ENCODE results near the gene IGFN1.

Gene IGFN1

DNA sequence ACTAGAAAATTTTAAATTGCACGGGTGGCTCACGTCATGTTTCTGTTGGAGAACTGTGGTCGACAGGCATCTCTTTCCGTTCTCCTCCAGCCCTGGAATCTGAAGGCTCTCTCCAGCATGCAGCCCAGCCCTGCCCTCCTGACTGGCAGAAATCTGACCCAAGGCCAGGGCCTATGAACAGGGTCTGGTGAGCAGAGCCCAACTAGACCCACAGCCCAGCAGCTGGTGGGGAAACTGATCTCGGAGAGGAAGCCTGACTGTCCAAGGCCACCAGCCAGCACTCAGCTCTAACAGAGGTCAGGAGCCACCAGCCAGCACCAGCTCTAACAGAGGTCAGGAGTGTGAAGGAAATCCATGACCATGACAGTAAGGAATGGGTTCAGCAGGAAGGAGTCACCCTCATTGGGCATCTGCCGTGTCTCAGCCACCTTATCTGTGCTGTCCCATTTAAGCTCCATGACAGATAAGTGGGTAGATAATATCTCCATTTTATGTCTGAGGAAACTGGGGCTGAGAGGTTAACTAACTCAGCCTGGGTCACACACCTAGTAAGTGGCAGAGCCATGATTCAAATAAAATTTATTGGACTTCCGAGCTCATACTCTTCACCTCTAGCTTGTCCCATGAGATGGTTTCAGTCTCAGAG lies 72.5 kb downstream of the IGFN1 start:
- no peak overlapping the region for H3K27ac ChIP-seq
- TF ChIP-seq, protein P1, sequence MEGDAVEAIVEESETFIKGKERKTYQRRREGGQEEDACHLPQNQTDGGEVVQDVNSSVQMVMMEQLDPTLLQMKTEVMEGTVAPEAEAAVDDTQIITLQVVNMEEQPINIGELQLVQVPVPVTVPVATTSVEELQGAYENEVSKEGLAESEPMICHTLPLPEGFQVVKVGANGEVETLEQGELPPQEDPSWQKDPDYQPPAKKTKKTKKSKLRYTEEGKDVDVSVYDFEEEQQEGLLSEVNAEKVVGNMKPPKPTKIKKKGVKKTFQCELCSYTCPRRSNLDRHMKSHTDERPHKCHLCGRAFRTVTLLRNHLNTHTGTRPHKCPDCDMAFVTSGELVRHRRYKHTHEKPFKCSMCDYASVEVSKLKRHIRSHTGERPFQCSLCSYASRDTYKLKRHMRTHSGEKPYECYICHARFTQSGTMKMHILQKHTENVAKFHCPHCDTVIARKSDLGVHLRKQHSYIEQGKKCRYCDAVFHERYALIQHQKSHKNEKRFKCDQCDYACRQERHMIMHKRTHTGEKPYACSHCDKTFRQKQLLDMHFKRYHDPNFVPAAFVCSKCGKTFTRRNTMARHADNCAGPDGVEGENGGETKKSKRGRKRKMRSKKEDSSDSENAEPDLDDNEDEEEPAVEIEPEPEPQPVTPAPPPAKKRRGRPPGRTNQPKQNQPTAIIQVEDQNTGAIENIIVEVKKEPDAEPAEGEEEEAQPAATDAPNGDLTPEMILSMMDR (IDR thresholded peaks at IDR 0.05) = no peak
- TF ChIP-seq ZFX (IDR thresholded peaks at IDR 0.05; ENCODE audit: borderline replicate concordance) = no peak

DNA sequence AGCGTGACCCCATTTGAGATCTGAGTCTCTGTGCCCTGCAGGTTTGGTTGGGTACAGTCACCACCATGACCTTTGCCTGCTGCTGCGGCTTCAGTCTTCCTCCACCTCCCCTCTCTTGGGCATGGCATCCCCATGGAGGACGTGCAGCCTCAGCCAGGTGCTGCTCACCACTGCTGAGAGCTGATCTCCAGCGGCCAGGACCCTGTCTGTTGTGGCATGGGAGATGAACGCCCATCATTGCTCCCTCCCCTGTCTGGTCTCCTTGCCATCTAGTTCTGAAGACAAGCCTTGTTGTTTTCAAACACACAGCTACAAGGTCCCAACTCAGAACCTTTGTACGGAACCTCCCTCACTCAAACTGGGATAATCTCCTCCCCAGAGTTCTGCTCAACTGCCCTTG lies 73.4 kb downstream of the IGFN1 start:
- no peak overlapping the region for H3K27ac ChIP-seq
- TF ChIP-seq ZFX (IDR thresholded peaks at IDR 0.05; ENCODE audit: borderline replicate concordance) = no peak
- TF ChIP-seq, protein P1 (IDR thresholded peaks at IDR 0.05) = no peak

DNA sequence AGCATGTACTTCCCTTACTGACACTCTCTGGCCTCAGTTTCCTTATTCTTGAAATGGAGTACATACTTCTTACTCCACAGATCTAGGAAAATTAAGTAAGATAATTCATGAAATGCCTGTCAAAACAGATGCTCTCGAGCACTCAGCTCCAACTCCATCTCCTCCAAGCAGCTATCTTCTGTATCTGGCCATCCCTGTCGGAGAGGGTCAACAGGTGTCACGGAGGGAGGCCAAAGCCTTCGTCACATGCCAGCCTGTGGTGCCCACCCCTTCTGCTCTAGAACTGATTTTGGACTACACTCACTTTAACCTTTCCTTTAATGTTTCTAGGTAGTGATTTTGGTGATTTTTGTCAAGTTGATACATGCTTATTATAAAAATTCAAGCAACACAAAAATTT lies 73.9 kb downstream of the IGFN1 start:
- TF ChIP-seq, protein P1 (IDR thresholded peaks at IDR 0.05) = no peak
- TF ChIP-seq ZFX (IDR thresholded peaks at IDR 0.05; ENCODE audit: borderline replicate concordance) = no peak

DNA sequence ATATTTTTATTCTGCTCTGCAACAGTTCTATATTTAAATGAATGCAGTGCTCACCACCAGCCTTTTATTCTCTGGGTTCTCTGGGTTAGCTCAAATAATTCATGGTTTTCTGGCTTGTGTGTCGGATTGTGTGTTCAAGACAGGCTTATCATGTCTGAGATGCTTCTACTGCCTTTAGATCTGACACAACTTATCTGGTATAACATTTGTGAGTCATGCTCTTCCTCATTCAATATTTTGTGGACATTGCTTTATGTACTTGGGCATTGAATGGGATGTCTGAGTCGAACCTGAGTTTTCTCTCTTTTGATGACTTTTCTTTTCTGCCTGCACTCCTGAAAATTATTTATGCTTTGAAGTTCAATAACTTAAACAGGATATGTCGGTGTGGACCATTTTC lies 75.1 kb downstream of the IGFN1 start:
- no peak overlapping the region for H3K27ac ChIP-seq

More for the DNA sequence above, 73.9 kb downstream of the IGFN1 start:
- no peak overlapping the region for H3K27ac ChIP-seq

DNA sequence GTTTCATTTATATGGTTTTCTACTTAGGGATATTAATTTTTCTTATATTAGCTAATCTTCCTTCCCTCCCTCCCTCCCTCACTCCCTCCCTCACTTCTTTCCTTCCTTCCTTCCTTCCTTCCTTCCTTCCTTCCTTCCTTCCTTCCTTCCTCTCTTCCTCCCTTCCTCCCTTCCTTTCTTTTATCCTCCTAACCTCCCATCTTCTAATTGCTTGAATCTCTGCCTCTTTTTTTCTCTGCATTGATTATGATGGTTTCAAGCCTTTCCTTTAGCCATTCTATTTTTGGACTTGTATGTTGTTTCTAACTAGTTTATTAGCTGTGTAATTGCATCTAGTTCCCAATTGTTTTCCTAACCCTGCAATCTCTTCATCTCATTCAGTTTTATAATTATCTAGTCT lies 75.7 kb downstream of the IGFN1 start:
- H3K27ac ChIP-seq = no peak overlapping the region

More for the DNA sequence above, 75.1 kb downstream of the IGFN1 start:
- TF ChIP-seq, protein P1 (IDR thresholded peaks at IDR 0.05) = no peak
- no peak for TF ChIP-seq ZFX (IDR thresholded peaks at IDR 0.05; ENCODE audit: borderline replicate concordance)

DNA sequence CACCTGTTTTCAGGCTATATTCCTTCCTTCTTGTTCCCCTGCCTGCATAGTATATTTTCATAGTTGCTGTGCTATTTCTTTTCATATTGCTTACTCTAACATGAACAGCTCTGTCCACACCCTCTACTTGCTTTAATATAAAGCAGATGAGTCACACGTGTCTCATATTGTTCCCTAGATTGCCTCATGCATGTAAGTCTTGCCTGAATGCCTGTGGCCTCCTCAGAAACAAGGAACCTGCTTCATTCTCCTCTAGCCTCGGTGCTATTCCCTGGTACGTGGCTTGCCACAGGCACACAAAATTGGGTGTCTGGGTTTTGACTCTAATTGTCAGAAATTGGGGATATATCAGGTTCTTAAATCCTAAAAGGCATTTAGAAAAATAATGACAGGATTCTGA lies 76.2 kb downstream of the IGFN1 start:
- TF ChIP-seq ZFX (IDR thresholded peaks at IDR 0.05; ENCODE audit: borderline replicate concordance) = no peak
- TF ChIP-seq, protein P1 (IDR thresholded peaks at IDR 0.05) = no peak
- H3K27ac ChIP-seq = no peak overlapping the region

More for the DNA sequence above, 75.7 kb downstream of the IGFN1 start:
- TF ChIP-seq, protein P1 (IDR thresholded peaks at IDR 0.05) = no peak
- no peak for TF ChIP-seq ZFX (IDR thresholded peaks at IDR 0.05; ENCODE audit: borderline replicate concordance)

DNA sequence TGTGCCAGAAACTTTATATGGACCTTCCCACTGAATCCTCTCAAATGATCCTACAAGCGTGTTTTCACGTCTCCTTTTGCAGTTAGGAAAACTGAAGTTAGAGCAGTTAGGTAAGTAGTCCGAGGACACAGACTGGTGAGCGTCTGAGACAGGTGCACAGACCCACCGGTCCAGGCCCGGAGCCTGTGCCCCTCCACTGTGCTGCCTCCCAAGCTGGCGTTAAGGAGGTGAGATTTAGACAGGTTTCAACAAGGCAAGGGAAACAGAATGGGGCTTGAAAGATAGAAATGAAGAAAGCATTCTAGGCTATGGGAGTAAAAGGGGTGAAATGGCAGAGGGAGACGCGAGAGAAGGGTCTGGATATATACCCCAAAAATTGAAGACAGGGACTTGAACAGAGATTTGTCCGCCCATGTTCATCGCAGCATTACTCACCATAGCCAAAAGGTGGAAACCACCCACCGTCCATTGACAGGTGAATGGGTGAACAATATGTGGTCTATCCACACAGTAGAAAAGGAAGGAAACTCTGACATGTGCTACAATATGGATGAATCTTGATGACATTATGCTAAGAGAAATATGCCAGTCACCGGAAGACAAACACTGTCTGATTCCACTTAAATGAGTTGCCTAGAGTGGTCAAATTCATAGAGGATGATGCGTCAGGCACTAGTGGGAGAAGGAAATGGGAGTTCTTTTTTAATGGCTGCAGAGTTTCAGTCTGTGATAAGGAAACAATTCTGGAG lies 77.0 kb downstream of the IGFN1 start:
- TF ChIP-seq, protein P1 (IDR thresholded peaks at IDR 0.05) = no peak
- TF ChIP-seq ZFX (IDR thresholded peaks at IDR 0.05; ENCODE audit: borderline replicate concordance) = no peak
- H3K27ac ChIP-seq = no peak overlapping the region

All from 22Rv1 (cell line).